ENCODE results near the gene ECD. TPM values are rescaled to one million over a fixed set of nuclear protein-coding genes. Genes with fewer than 3 reads are reported as not detected.

Gene ECD
- 33.0 and 36.6 TPM in 2 replicates for total RNA-seq (2014; rRNA removed)
- polyA plus RNA-seq (2012) = 20.3 TPM

- DNase-seq (ENCODE audit: low read depth) = peak; percentile 93
Measured at GRCh38 chr10:73167783-73168464, at the start of gene ECD, which contains the start of gene FAM149B1. ECD (minus strand) TSS chr10:73168008; CDS start chr10:73163937, 4,071 bp downstream. FAM149B1 (plus strand) TSS chr10:73168119; CDS start chr10:73168340, 221 bp downstream.

- DNase-seq (ENCODE audit: low read depth) = no peak
Measured at GRCh38 chr10:73215749-73216148, 47.9 kb upstream of the ECD start.

GRCh38 chr10:73211106-73211811 is 43.5 kb upstream of the ECD start:
- DNase-seq (ENCODE audit: low read depth) = no peak

- DNase-seq (ENCODE audit: low read depth) = no peak
Measured at GRCh38 chr10:73210395-73211105, 42.7 kb upstream of the ECD start.

DNA sequence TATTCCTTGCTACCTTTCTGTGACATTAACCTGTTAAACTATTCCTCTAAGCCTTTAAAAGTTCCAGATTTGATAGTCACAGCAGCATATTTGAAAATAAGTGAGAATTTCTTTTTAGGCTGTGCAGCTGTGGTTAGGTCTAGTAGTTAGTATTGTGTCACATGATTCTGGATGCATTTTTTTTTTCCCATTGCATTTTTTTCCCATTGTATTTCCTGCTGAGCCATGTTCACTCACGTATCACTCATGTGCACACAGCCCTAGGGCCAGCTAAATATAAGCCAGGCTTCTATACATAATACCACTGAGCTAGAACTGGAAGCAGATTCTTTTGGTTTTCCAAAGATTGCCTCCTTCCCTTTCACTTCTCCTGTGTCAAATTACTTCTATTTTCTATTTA is 41.9 kb upstream of the ECD start:
- peak; percentile 61 for DNase-seq (ENCODE audit: low read depth)

DNA sequence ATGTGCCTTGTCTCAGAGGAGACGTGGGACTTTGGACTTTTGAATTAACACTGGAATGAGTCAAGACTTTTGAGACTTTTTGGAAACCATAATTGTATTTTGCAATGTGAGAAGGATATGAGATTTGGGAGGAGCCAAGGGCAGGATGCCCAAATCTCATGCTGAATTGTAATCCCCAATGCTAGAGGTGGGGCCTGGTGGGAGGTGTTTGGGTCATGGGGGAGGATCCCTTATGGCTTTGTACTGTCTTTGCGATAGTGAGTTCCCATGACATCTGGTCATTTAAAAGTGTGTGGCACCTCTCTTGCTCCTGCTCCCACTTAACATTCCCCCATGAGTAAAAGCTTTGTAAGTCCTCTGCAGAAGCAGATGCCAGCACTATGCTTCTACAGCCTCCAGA is 40.1 kb upstream of the ECD start:
- no peak for DNase-seq (ENCODE audit: low read depth)

DNA sequence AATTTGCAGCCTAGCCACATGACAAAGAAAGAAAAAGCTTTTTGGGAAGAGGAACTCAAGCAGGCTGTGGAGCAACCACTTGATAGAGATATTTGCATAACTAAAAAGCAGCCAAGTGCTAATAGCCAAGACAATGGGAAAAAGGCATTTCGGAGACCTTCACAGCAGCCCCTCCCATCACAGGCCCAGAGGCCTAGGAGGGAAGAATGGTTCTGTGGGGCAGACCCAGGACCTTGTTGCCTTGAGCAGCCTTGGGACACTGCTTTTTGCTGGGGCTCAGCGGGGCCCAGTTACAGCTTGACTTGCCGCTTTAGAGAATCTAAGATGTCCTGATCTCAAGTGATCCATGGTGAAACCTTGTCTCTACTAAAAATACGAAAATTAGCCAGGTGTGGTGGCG is 38.6 kb upstream of the ECD start:
- DNase-seq (ENCODE audit: low read depth) = no peak

DNA sequence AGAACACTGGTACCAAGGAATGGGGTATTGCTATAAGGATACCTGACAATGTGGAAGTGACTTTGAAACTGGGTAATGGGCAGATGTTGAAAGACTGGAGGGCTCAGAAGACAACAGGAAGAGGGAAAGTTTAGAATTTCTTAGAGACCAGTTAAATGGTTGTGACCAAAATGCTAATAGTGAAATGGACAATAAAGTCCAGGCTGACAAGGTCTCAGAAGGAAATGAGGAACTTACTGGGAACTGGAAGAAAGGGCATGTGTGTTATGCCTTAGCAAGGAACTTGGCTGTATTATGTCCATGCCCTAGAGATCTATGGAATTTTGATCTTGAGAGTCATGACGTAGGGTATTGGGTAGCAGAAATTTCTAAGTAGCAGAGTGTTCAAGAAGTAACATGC is 38.1 kb upstream of the ECD start:
- no peak for DNase-seq (ENCODE audit: low read depth)

- no peak for DNase-seq (ENCODE audit: low read depth)
Measured at GRCh38 chr10:73205081-73205480, 37.3 kb upstream of the ECD start.

DNA sequence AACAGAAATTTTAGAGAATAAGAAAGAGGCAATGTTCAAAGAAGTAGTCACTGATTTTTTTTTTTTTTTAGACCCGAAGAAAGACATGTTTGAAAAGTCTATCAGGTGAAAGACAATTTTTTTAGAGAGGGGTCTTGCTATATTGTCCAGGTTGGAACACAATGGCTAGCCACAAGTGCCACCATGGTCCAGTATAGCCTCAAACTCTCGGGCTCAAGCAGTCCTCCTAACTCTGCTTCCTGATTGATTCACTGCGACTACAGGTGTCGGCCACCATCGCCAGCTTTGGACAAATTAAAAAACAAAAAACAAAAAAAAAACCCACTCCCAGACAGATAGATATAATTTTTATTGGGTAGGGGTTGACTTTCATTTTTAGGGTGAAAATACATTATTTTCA is 22.4 kb upstream of the ECD start:
- DNase-seq (ENCODE audit: low read depth) = no peak

DNA sequence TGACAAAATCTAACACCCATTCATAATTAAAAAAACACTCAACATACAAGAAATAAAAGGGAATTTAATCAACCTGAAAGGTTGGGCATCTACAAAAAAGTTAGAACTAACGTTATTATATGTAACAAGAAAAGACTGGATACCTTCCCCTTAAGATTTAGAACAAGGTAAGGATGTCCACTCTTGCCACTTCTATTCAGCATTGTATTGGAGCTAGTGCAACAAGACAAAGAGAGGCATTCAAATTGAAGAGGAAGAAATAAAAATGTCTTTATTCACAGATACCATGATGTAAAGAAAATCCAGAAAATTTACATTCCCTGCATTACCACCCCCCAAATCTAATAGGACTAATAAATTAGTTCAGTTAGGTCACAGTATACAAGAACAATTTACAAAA is 18.5 kb upstream of the ECD start:
- no peak for DNase-seq (ENCODE audit: low read depth)

DNA sequence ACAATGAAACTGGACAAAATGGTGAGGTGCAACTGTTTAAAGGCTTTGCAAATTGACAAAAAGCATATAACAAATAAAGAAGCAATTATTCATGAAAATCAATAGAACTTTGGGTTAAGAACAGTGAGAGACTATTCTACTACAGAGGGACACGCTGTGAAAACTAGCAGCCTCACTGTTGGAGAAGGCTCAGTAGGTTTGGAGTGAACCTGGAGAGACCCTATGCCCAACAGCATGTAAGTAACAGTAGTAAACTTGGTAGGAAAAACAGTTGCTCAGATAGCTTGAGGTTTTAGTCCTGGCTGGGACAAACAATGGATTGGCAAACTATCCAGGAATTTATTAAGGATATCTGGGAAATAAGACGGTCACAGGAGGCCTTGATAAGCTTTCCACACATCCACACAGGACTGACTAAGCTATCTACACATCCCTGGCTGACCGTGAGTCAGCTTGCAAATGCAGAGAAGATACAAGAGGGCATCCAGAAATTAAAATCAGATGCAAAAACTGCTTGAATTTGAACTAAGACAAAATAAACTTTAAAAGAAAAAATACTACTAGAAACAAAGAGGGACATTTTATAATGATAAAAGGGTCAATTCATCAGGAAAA is 16.0 kb upstream of the ECD start:
- no peak for DNase-seq (ENCODE audit: low read depth)

GRCh38 chr10:73182568-73182967 is 14.8 kb upstream of the ECD start:
- DNase-seq (ENCODE audit: low read depth) = no peak

- DNase-seq (ENCODE audit: low read depth) = no peak
Measured at GRCh38 chr10:73174148-73174925, 6.5 kb upstream of the ECD start.

GRCh38 chr10:73172867-73173266 is 5.1 kb upstream of the ECD start:
- DNase-seq (ENCODE audit: low read depth) = no peak

DNA sequence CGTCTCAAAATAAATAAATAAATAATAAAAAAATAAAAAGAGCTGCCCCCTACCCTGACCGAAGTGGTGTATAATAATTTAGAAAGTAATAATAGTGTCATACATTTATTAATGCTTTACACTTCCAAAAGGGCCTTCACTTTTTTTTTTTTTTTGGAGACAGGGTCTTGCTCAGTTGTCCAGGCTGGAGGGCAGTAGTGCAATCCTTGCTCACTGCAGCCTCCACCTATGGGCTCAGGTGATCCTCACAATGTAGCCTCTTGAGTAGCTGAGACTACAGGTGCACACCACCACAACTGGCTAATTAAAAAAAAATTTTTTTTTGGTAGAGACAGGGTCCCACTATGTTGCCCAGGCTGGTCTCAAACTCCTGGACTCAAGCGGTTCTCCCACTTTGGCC is 1.5 kb upstream of the ECD start:
- DNase-seq (ENCODE audit: low read depth) = no peak

DNA sequence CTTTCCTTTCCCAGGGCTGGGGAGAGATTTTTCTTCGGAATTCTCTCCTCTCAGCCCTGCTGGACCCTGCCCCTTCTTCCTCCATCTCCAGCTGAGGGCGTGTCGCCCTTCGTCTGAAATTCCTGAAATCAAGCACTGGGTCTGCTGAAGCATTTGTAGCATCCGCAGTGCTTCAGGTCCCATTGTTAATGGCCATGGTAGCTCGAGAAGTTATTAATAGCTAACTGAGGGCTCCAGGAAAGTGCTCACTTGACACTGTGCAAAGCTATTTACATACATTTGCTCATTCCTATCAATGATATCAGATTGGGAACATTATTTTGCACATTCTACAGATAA is 626 bp upstream of the ECD start:
- DNase-seq (ENCODE audit: low read depth) = no peak

GRCh38 chr10:73167458-73167782 is 388 bp downstream of the ECD start:
- DNase-seq (ENCODE audit: low read depth) = peak; percentile 16

- DNase-seq (ENCODE audit: low read depth) = no peak
Measured at GRCh38 chr10:73166972-73167371, 836 bp downstream of the ECD start.

DNA sequence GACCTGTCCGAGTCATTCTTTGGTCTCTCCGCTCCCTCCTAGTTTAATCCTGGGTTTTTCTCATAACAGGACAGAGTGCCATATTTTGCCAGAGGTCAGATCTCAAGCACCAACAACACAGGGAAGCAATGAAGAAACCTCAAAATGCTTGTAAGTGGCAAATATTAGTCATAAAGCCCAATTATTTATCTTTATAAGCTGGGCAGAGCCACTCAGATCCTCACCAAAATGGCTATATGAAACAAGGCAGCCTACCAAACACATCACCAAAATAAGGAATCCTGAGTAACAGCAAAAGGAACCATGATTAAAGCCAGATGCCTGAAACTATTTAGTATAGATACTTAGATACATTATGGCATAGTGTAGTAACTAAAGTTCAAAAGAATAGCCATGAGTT is 4.7 kb downstream of the ECD start:
- DNase-seq (ENCODE audit: low read depth) = no peak

- no peak for DNase-seq (ENCODE audit: low read depth)
Measured at GRCh38 chr10:73161662-73162061, 6.1 kb downstream of the ECD start.

DNA sequence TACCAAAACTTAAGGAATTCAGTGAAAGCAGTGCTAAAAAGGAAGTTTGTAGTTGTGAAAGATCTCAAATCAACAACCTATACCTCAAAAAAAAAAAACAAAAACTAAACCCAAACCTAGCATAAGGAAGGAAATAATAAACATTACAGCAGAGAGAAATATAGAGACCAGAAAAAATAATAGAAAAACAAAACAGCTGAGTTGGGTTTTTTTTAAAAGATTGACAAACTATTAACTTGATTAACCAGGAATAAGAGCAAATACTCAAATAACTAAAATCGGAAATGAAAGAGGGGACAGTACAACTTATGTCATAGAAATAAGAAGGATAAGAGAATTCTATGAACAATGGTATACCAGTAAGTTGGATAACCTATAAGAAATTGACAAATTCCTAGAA is 6.7 kb downstream of the ECD start:
- DNase-seq (ENCODE audit: low read depth) = no peak
